ENCODE results near the gene STAU1. TPM values are rescaled to one million over a fixed set of nuclear protein-coding genes. Genes with fewer than 3 reads are reported as not detected.
"Not testable (repeated sequence)": the region's sequence is repeated elsewhere in the genome, so short reads cannot be mapped to it uniquely, and the experiment has no call there.

STAU1 gene
- total RNA-seq, 2 experiments from 2014 or later = 72.6 TPM

GRCh38 chr20:49133571-49133970, 54.6 kb downstream of the STAU1 start:
- Mint-ChIP-seq H3K36me3 (peaks cover 6% of the 10 kb centered on the region), H3K9me3 (no peaks in the 10 kb centered on the region), H3K4me3 (no peak overlapping the region), H3K27ac (peak overlapping the region; percentile 2), H3K27me3 (no peaks in the 10 kb centered on the region), H3K4me1 (peaks cover 3% of the 10 kb centered on the region)
- DNase-seq = no peak

GRCh38 chr20:49132995-49133478, 55.1 kb downstream of the STAU1 start:
- H3K27ac Mint-ChIP-seq = peak overlapping the region; percentile 52

GRCh38 chr20:49123982-49124381, 64.2 kb downstream of the STAU1 start:
- H3K27me3 Mint-ChIP-seq = no peaks in the 10 kb centered on the region
- H3K27ac Mint-ChIP-seq = no peak overlapping the region

More at GRCh38 chr20:49132995-49133478, 55.1 kb downstream of the STAU1 start:
- Mint-ChIP-seq H3K9me3 (no peaks in the 10 kb centered on the region), H3K36me3 (peaks cover 9% of the 10 kb centered on the region), H3K27me3 (no peaks in the 10 kb centered on the region), H3K4me1 (peaks cover 3% of the 10 kb centered on the region), H3K4me3 (no peak overlapping the region)
- no peak for DNase-seq

GRCh38 chr20:49122920-49123319, 65.2 kb downstream of the STAU1 start:
- Mint-ChIP-seq H3K27ac (no peak overlapping the region), H3K9me3 (no peaks in the 10 kb centered on the region), H3K4me1 (no peaks in the 10 kb centered on the region), H3K4me3 (no peak overlapping the region), H3K27me3 (no peaks in the 10 kb centered on the region), H3K36me3 (peaks cover 29% of the 10 kb centered on the region)
- DNase-seq = no peak

More at GRCh38 chr20:49123982-49124381, 64.2 kb downstream of the STAU1 start:
- DNase-seq = no peak
- no peak overlapping the region for H3K4me3 Mint-ChIP-seq
- peaks cover 30% of the 10 kb centered on the region for H3K36me3 Mint-ChIP-seq
- no peaks in the 10 kb centered on the region for H3K4me1 Mint-ChIP-seq
- H3K9me3 Mint-ChIP-seq = no peaks in the 10 kb centered on the region

GRCh38 chr20:49119988-49120387, 68.1 kb downstream of the STAU1 start:
- Mint-ChIP-seq H3K9me3 (no peaks in the 10 kb centered on the region), H3K36me3 (peaks cover 31% of the 10 kb centered on the region), H3K4me1 (no peaks in the 10 kb centered on the region), H3K27ac (no peak overlapping the region), H3K4me3 (no peak overlapping the region), H3K27me3 (no peaks in the 10 kb centered on the region)
- DNase-seq = no peak

GRCh38 chr20:49118307-49118706, 69.8 kb downstream of the STAU1 start:
- Mint-ChIP-seq H3K9me3 (no peaks in the 10 kb centered on the region), H3K36me3 (peaks cover 27% of the 10 kb centered on the region), H3K4me3 (no peak overlapping the region), H3K27me3 (no peaks in the 10 kb centered on the region), H3K27ac (no peak overlapping the region), H3K4me1 (no peaks in the 10 kb centered on the region)
- DNase-seq = no peak

GRCh38 chr20:49115564-49115963, 72.6 kb downstream of the STAU1 start:
- Mint-ChIP-seq H3K36me3 (peaks cover 35% of the 10 kb centered on the region), H3K4me3 (no peak overlapping the region), H3K4me1 (no peaks in the 10 kb centered on the region), H3K27ac (no peak overlapping the region), H3K9me3 (no peaks in the 10 kb centered on the region), H3K27me3 (no peaks in the 10 kb centered on the region)
- no peak for DNase-seq

GRCh38 chr20:49112596-49113274, 75.4 kb downstream of the STAU1 start:
- Mint-ChIP-seq H3K27me3 (no peaks in the 10 kb centered on the region), H3K4me3 (no peak overlapping the region), H3K4me1 (no peaks in the 10 kb centered on the region), H3K27ac (peak overlapping the region; percentile 14), H3K9me3 (no peaks in the 10 kb centered on the region), H3K36me3 (peaks cover 42% of the 10 kb centered on the region)
- DNase-seq = no peak

GRCh38 chr20:49110767-49111694, 77.1 kb downstream of the STAU1 start:
- Mint-ChIP-seq H3K27me3 (no peaks in the 10 kb centered on the region), H3K36me3 (peaks cover 34% of the 10 kb centered on the region), H3K27ac (peak overlapping the region; percentile 0), H3K9me3 (no peaks in the 10 kb centered on the region), H3K4me3 (no peak overlapping the region), H3K4me1 (no peaks in the 10 kb centered on the region)
- no peak for DNase-seq

- no peaks in the 10 kb centered on the region for H3K9me3 Mint-ChIP-seq
- DNase-seq = no peak
- H3K4me3 Mint-ChIP-seq = no peak overlapping the region
- H3K36me3 Mint-ChIP-seq = peaks cover 47% of the 10 kb centered on the region
- H3K27me3 Mint-ChIP-seq = no peaks in the 10 kb centered on the region
- peaks cover 3% of the 10 kb centered on the region for H3K4me1 Mint-ChIP-seq
- no peak overlapping the region for H3K27ac Mint-ChIP-seq
Measured at GRCh38 chr20:49106328-49106727, 81.8 kb downstream of the STAU1 start.

GRCh38 chr20:49104979-49105547, 83.1 kb downstream of the STAU1 start:
- Mint-ChIP-seq H3K4me1 (peaks cover 11% of the 10 kb centered on the region), H3K36me3 (peaks cover 43% of the 10 kb centered on the region)
- H3K27me3 Mint-ChIP-seq, DNase-seq, H3K4me3 Mint-ChIP-seq, H3K9me3 Mint-ChIP-seq, H3K27ac Mint-ChIP-seq: not testable (repeated sequence)

- Mint-ChIP-seq H3K9me3 (no peaks in the 10 kb centered on the region), H3K27me3 (no peaks in the 10 kb centered on the region), H3K4me1 (peaks cover 11% of the 10 kb centered on the region), H3K4me3 (no peak overlapping the region), H3K36me3 (peaks cover 41% of the 10 kb centered on the region), H3K27ac (no peak overlapping the region)
- DNase-seq = no peak
Measured at GRCh38 chr20:49104365-49104648, 83.8 kb downstream of the STAU1 start.

GRCh38 chr20:49103647-49104364, 84.3 kb downstream of the STAU1 start:
- peak overlapping the region; percentile 34 for H3K27ac Mint-ChIP-seq
- no peaks in the 10 kb centered on the region for H3K9me3 Mint-ChIP-seq

GRCh38 chr20:49103019-49103418, 85.1 kb downstream of the STAU1 start:
- no peaks in the 10 kb centered on the region for H3K9me3 Mint-ChIP-seq
- peaks cover 45% of the 10 kb centered on the region for H3K36me3 Mint-ChIP-seq
- DNase-seq = no peak
- no peaks in the 10 kb centered on the region for H3K27me3 Mint-ChIP-seq
- H3K27ac Mint-ChIP-seq = no peak overlapping the region
- peaks cover 11% of the 10 kb centered on the region for H3K4me1 Mint-ChIP-seq
- H3K4me3 Mint-ChIP-seq = no peak overlapping the region

More at GRCh38 chr20:49103647-49104364, 84.3 kb downstream of the STAU1 start:
- no peak for DNase-seq
- Mint-ChIP-seq H3K4me3 (no peak overlapping the region), H3K27me3 (no peaks in the 10 kb centered on the region), H3K4me1 (peaks cover 11% of the 10 kb centered on the region), H3K36me3 (peaks cover 42% of the 10 kb centered on the region)

GRCh38 chr20:49100972-49101371, 87.2 kb downstream of the STAU1 start:
- Mint-ChIP-seq H3K27ac (peak overlapping the region; percentile 59), H3K36me3 (peaks cover 56% of the 10 kb centered on the region), H3K27me3 (no peaks in the 10 kb centered on the region), H3K4me3 (no peak overlapping the region), H3K4me1 (peaks cover 11% of the 10 kb centered on the region), H3K9me3 (no peaks in the 10 kb centered on the region)
- no peak for DNase-seq
